WTC11 (cell line): Measurements from ENCODE around the gene PABPN1L. TPM values are rescaled to one million over a fixed set of nuclear protein-coding genes. Genes with fewer than 3 reads are reported as not detected.

Experiments
- ATAC-seq: fragments of 200-7000 bp; cut with Tn5 transposase; 2 replicates; pipeline ENCODE4 v1.10.0; 2021; ENCODE audit warnings: mild to moderate bottlenecking, moderate library complexity
- CTCF ChIA-PET: fragments of 300-600 bp; sonication (Branson Sonifier 250); formaldehyde crosslinking; loops from one replicate; lab custom pipeline; 2021; ENCODE audit warnings: antibody characterized with exemption; lab: Charles Lee
- POLR2A ChIA-PET: fragments of 350-600 bp; sonication (Branson Sonifier 250); formaldehyde crosslinking; loops from one replicate; lab custom pipeline; 2021; ENCODE audit warnings: antibody characterized with exemption; lab: Charles Lee
- DNase-seq: peaks from one replicate; pipeline ENCODE4 v3.0.0; 2021; ENCODE audit warnings: low spot score
- H3K27ac Mint-ChIP-seq: 2 replicates; pipeline ENCODE4 v1.8.0; 2021; ENCODE audit warnings: mixed read lengths
- H3K27me3 Mint-ChIP-seq: 2 replicates; pipeline ENCODE4 v1.8.0; 2021; ENCODE audit warnings: low read depth, mild to moderate bottlenecking, moderate library complexity, mixed read lengths
- H3K36me3 Mint-ChIP-seq: 2 replicates; pipeline ENCODE4 v1.8.0; 2021; ENCODE audit warnings: mixed read lengths
- H3K4me1 Mint-ChIP-seq: 2 replicates; pipeline ENCODE4 v1.8.0; 2022; ENCODE audit warnings: mixed read lengths
- H3K4me3 Mint-ChIP-seq: 2 replicates; pipeline ENCODE4 v1.8.0; 2021; ENCODE audit warnings: mild to moderate bottlenecking, moderate library complexity, mixed read lengths
- H3K9me3 Mint-ChIP-seq: 2 replicates; pipeline ENCODE4 v1.8.0; 2021; ENCODE audit warnings: mixed read lengths
- ATF2 ChIP-seq: sonication (generic); formaldehyde crosslinking; IDR thresholded peaks from 2 replicates; pipeline ENCODE4 v1.8.1; 2022; ENCODE audit warnings: low read depth, missing genetic modification reagents, borderline replicate concordance
- ATF6 ChIP-seq: sonication (generic); formaldehyde crosslinking; IDR thresholded peaks from 2 replicates; pipeline ENCODE4 v1.8.1; 2023; ENCODE audit warnings: mild to moderate bottlenecking, missing genetic modification reagents
- GRHL2 ChIP-seq: fragments of 250-450 bp; sonication (Bioruptor Pico); IDR thresholded peaks from 2 replicates; pipeline ENCODE4 v1.8.0; 2022; ENCODE audit warnings: mild to moderate bottlenecking, moderate library complexity; ENCODE audit not compliant: insufficient replicate concordance, severe bottlenecking
- HMGXB4 ChIP-seq: sonication (generic); formaldehyde crosslinking; IDR thresholded peaks from 2 replicates; pipeline ENCODE4 v1.8.1; 2023; ENCODE audit warnings: mild to moderate bottlenecking, moderate library complexity, missing genetic modification reagents
- IRF2 ChIP-seq: sonication (generic); formaldehyde crosslinking; IDR thresholded peaks from 2 replicates; pipeline ENCODE4 v1.8.0; 2022; ENCODE audit warnings: low read depth, missing genetic modification reagents, borderline replicate concordance
- MLX ChIP-seq: sonication (generic); formaldehyde crosslinking; IDR thresholded peaks from 2 replicates; pipeline ENCODE4 v1.8.1; 2023; ENCODE audit warnings: mild to moderate bottlenecking, missing genetic modification reagents, moderate library complexity
- PRDM15 ChIP-seq: sonication (generic); formaldehyde crosslinking; IDR thresholded peaks from 2 replicates; pipeline ENCODE4 v1.8.0; 2022; ENCODE audit warnings: missing genetic modification reagents
- RELA ChIP-seq: sonication (generic); formaldehyde crosslinking; IDR thresholded peaks from 2 replicates; pipeline ENCODE4 v1.8.1; 2022; ENCODE audit warnings: missing genetic modification reagents, mild to moderate bottlenecking, borderline replicate concordance
- TEAD4 ChIP-seq: sonication (generic); formaldehyde crosslinking; IDR thresholded peaks from 2 replicates; pipeline ENCODE4 v1.8.0; 2022; ENCODE audit warnings: mild to moderate bottlenecking, missing genetic modification reagents
- USF2 ChIP-seq: sonication (generic); formaldehyde crosslinking; IDR thresholded peaks from 2 replicates; pipeline ENCODE4 v1.8.1; 2023; ENCODE audit warnings: mild to moderate bottlenecking, missing genetic modification reagents, moderate library complexity
- ZMAT4 ChIP-seq: fragments of 250-450 bp; sonication (Bioruptor Pico); IDR thresholded peaks from 2 replicates; pipeline ENCODE4 v1.9.0; 2021; ENCODE audit warnings: mild to moderate bottlenecking
- ZNF138 ChIP-seq: sonication (generic); formaldehyde crosslinking; conservative IDR thresholded peaks from 2 replicates; pipeline ENCODE4 v1.8.1; 2022; ENCODE audit warnings: mild to moderate bottlenecking, moderate library complexity, missing genetic modification reagents
- ZNF263 ChIP-seq: sonication (generic); formaldehyde crosslinking; IDR thresholded peaks from 2 replicates; pipeline ENCODE4 v1.8.1; 2022; ENCODE audit warnings: low read depth, mild to moderate bottlenecking, moderate library complexity, missing genetic modification reagents
- ZNF317 ChIP-seq: sonication (generic); formaldehyde crosslinking; IDR thresholded peaks from 2 replicates; pipeline ENCODE4 v1.8.1; 2023; ENCODE audit warnings: low read depth, mild to moderate bottlenecking, moderate library complexity, missing genetic modification reagents, borderline replicate concordance
- ZNF425 ChIP-seq: fragments of 250-450 bp; sonication (Bioruptor Pico); conservative IDR thresholded peaks from 2 replicates; pipeline ENCODE4 v1.9.0; 2021; ENCODE audit warnings: mild to moderate bottlenecking
- ZNF671 ChIP-seq: fragments of 250-450 bp; sonication (Bioruptor Pico); IDR thresholded peaks from 2 replicates; pipeline ENCODE4 v1.8.0; 2021; ENCODE audit warnings: mild to moderate bottlenecking
- total RNA-seq: library from RNA; stranded (reverse); gene quantifications from 3 replicates; pipeline ENCODE4 v1.2.3, GENCODE V29; 2021

The PABPN1L gene
- total RNA-seq, 1 experiment from 2014 or later = not detected

GRCh38 chr16:88876942-88877526 is 10.6 kb upstream of the PABPN1L start (continued):
- no peak for TF ChIP-seq HMGXB4

GRCh38 chr16:88875703-88876234 is 9.3 kb upstream of the PABPN1L start:
- CTCF ChIA-PET = interaction anchor here (0.6 to 1.0 kb wide), 2 partner anchors 60 to 329 kb away, joined by 3 read pairs; no protein-coding TSS in a partner anchor
- no peaks in the 10 kb centered on the region for H3K9me3 Mint-ChIP-seq

More at GRCh38 chr16:88875703-88876234, 9.3 kb upstream of the PABPN1L start:
- Mint-ChIP-seq H3K4me3 (no peak overlapping the region), H3K27ac (no peak overlapping the region), H3K4me1 (no peaks in the 10 kb centered on the region), H3K36me3 (no peaks in the 10 kb centered on the region), H3K27me3 (no peaks in the 10 kb centered on the region; the same call in 1 of the 2 replicates)
- ATAC-seq (no peak), DNase-seq (no peak)
- TF ChIP-seq RELA (CRISPR knock-in tag) (no peak), USF2 (CRISPR knock-in tag) (no peak), ATF6 (CRISPR knock-in tag) (no peak), ATF2 (CRISPR knock-in tag) (no peak), TEAD4 (no peak), ZMAT4 (CRISPR knock-in tag) (no peak), ZNF425 (CRISPR knock-in tag) (no peak), ZNF317 (CRISPR knock-in tag) (no peak), PRDM15 (no peak), MLX (CRISPR knock-in tag) (no peak), ZNF138 (CRISPR knock-in tag) (no peak), GRHL2 (CRISPR knock-in tag) (no peak), IRF2 (CRISPR knock-in tag) (no peak), ZNF671 (CRISPR knock-in tag) (no peak), ZNF263 (no peak)
- POLR2A ChIA-PET = no interaction called here
